SW480 (cell line): ENCODE results near the gene NELL1.

Experiments used
- DNase-seq: peaks from one replicate; pipeline ENCODE4 v3.0.0-alpha.2; 2016; ENCODE audit warnings: low spot score

NELL1 gene

DNA sequence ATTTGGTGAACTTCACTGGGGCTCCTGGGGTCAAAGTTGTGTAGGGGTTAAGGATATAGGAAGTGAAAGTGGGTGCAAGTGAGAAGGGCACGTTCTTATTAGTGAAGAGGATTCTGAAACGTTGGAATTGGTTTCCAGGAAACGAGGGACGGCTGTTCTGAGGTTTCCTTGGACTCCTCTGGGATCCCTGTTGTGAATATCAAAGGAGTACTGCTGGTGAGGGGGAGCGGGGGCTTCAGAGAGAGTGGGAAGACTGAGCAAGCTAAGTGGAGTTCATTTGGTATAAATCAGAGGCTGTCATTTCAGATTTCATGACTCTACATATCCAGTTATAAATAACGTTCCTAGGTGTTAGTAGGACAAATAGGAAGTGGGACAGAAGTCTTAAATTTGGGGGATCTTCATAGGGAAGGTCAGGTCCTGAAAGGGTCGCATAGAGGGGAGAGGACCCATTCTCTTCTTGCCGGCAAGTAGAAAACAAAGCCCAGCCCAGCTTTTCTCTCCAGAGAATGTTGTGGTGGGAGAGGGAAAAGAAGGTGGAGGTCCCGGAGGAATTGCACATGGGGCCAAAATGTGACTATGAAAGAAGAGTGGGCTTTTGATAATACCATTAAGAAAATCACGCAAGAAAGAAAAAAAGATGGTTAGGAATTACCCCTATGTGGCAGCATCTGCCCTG is 1.1 kb upstream of the NELL1 start:
- DNase-seq, result no peak

- no peak for DNase-seq
Observed at GRCh38 chr11:20669820-20670684, 666 bp downstream of the NELL1 start.

DNA sequence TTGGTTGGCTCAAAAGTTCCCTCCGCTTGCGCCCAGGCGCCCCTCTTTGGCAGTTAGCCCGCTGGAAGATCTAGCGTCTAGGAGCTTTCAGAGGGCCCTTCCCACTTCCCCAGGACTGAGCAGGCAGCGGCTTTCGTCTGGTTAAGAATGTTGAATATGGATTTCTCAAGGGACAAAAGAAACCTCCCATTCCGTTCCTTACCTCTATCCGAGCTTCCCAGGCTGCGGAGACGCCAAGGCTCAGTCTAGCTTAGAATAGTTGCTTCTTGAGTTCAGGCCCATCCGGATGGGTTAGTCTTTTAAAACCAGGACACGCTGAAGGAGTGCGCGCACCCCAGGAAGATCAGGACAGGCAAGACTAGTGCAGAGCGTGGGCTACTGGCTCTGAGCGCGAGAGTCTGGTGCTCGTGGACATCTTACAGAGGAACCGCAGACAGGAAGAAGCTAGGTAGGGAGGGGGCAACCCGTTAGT is 1.6 kb downstream of the NELL1 start:
- no peak for DNase-seq

GRCh38 chr11:20671856-20672546 is 2.6 kb downstream of the NELL1 start:
- peak; percentile 37 for DNase-seq

DNA sequence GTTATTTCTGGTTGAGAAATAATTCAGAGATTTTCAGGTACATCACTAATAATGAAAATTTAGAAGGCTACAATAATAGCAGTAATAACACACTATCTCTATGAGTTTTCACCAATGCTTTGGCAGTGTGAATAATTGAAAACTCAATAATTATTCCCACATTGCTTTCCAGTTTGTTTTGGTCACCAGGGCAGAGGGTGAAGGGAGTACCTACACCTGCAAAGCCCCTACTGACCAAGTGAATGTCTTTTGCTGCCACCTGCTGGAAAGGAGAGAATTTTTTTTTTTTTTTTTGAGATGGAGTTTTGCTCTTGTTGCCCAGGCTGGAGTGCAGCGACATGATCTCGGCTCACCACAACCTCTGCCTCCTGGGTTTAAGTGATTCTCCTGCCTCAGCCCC is 3.2 kb downstream of the NELL1 start:
- peak; percentile 39 for DNase-seq

DNA sequence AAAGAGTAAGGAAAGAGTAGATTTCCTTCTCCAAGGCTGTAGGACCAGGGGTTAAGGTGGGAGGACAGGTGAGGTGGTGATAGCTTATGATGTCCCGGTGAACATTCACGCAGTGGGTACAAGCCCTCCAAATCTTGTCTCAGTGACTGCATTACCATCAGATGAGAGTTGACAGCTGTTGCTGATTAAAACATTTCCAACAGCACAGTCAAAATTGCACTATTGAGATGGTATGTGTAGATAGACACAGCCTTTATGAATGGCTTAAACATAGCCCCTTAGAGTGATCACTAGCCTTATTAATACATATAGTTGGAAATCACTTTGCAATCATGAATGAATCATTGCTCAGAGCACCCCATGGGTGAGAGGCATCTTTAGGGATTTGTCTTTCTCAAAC is 7.3 kb downstream of the NELL1 start:
- no peak for DNase-seq

DNA sequence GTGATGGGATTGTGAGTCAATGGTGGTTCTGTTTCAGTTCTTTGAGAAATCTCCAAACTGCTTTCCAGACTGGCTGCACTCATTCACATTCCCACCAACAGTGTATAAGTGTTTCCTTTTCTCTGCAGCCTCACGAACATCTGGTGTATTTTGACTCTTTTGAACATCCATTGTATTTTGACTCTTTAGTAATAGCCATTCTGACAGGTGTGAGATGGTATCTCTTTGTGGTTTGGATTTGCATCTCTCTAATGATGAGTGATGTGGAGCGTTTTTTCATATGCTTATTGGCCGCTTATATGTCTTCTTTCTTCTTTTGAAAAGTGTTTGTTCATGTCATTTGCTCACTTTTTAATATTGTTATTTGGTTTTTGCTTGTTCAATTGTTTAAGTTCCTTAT is 19.4 kb downstream of the NELL1 start:
- no peak for DNase-seq

DNA sequence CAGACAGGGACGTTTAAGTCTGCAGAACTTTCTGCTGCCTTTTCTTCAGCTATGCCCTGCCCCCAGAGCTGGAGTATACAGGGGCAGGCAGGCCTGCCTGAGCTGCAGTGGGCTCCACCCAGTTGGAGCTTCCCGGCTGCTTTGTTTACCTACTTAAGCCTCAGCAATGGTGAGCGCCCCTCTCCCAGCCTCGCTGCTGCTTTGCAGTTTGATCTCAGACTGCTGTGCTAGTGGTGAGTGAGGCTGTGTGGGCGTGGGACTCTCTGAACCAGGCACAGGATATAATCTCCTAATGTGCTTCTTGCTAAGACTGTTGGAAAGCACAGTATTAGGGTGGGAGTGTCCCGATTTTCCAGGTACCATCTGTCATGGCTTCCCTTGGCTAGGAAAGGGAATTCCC is 38.5 kb downstream of the NELL1 start:
- DNase-seq, result no peak

DNA sequence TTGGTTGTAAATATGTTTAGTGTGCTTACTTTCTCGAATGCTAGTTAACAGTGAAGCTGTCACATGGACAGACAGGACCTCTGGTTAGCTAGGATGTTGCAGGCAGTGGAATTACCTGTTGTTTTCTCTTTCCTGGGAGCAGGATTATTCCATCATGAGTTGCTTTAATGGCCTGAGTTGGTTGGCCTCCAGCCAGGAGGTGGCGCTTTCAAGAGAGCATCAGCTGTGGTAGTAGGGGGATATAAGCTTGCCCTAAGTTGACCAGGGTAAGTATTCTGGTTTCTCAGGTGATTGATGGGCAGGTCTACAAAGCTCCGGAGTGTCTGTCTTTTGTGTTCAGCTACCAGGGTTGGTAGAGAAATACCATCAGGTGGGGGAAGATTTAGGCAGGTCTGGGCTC is 43.5 kb downstream of the NELL1 start:
- no peak for DNase-seq

DNA sequence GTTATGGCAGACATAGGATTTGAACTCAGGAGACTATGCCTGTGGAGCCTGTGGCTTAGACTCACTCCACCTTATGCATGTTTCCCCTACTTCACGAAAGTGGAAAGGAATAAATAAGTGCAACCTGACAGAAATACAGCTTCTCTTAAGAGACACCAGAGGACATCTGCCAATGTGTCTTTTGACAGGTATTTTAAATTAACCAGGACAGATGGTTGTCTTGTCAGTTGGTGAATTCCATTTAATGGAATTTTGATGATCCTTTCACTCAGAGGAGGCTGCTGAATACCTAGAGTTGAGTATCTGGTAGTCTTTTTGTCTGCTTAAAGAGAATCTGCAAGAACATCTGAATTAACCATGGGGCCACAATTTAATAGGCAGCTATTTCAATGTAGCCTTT is 46.1 kb downstream of the NELL1 start:
- DNase-seq, result no peak

- DNase-seq, result no peak
Observed at GRCh38 chr11:20715931-20716330, 46.5 kb downstream of the NELL1 start.

GRCh38 chr11:20719821-20720220 is 50.4 kb downstream of the NELL1 start:
- DNase-seq, result no peak

DNA sequence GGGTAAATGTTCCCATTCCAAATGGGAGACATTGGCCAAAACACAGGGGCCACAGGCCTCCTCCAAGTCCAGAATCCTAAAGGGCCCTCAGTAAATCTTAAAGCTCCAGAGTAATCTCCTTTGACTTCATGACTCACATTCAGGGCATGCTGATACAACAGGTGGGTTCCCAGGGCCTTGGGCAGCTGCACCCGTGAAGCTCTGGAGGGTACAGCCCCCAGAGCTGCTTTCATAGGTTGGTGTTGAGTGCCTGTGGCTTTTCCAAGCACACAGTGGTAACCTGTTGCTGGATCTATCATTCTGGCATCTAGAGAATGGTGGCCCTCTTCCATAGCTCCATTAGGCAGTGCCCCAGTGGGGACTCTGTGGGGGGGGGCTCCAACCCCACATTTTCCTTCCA is 54.0 kb downstream of the NELL1 start:
- DNase-seq, result no peak

DNA sequence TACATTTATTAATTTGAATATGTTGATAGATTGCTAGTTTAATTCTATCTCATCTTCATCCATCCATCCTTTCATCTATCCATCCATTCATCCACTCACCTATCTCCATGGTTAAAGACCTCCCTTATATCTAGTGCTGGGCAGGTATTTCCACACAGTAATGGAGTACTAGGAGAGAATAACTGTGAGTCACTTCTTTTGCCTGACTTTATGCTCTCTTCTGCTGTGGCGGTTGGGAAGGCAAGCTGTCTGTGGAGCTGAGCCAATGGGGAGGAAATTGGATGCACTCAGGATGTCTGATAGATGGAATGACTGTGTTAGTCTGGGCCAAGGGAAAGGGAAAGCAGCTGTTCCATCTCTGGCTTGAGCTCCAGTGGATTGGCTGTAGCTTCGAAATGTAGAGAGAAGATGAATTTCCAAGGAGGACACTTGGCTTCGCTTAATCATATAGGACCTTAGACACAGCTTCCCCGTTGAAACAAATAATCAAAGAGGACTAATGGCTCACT is 60.3 kb downstream of the NELL1 start:
- DNase-seq, result no peak

- no peak for DNase-seq
Observed at GRCh38 chr11:20731676-20732215, 62.4 kb downstream of the NELL1 start.

GRCh38 chr11:20739107-20739506 is 69.7 kb downstream of the NELL1 start:
- DNase-seq, result no peak

- DNase-seq, result no peak
Observed at GRCh38 chr11:20739577-20739976, 70.2 kb downstream of the NELL1 start.

DNA sequence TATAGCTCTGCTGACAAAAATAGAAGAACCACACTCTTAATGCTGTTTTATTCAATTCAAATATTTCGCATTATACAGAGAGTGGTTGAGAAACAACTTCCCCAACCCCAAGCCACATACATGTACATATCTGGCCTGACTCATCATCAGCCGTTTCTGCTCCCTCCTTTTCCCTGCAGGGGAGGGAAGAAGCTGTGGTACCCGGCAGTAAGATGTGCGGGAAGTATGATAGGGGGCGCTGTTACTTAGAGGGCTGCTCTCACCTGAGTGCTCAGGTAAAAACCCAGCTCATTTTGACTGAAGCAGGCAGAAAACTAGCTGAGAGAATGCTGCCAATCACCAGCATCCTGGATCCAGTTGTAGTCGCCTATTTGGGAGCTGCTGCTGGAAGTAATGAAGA is 85.5 kb downstream of the NELL1 start:
- DNase-seq, result peak; percentile 38

GRCh38 chr11:20759541-20759940 is 90.2 kb downstream of the NELL1 start:
- no peak for DNase-seq

DNA sequence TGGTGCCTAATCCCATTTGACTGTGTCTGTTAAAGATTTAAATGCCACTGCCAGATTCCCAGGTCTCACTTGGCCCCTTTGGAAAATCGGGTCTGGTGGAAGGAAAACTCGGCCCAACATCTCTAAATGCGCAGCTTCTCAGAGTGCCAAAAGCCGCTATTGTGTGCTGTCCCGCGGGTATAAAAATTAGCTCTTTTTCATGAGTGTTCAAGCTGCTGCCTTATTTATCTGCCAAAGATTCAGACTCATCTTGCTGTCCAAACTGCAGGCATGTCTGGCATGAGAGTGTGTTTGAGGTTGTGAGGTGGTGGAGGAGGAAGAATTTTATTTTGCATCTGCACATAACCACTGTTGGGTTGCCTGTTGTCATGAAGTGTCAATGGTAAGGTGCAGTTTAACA is 91.4 kb downstream of the NELL1 start:
- DNase-seq, result no peak

- DNase-seq, result peak; percentile 98
Observed at GRCh38 chr11:20762116-20762844, 92.9 kb downstream of the NELL1 start.

GRCh38 chr11:20762980-20763379 is 93.6 kb downstream of the NELL1 start:
- peak; percentile 14 for DNase-seq
